Activated CD8-positive, alpha-beta memory T cell treated with anti-CD3 and anti-CD28 coated beads, Interleukin-2, amount 50 U/mL, for 1 hour (primary cell): ENCODE measurements around the gene PHC3.
A peak's percentile ranks its signal among the peaks of the same experiment; 100 is the strongest.
"Not testable (repeated sequence)": the region's sequence is repeated elsewhere in the genome, so short reads cannot be mapped to it uniquely, and the experiment has no call there.

Experiments used
- DNase-seq: peaks from one replicate; pipeline ENCODE4 v3.0.0-alpha.2; 2020; ENCODE audit errors: extremely low read depth

The PHC3 gene

DNA sequence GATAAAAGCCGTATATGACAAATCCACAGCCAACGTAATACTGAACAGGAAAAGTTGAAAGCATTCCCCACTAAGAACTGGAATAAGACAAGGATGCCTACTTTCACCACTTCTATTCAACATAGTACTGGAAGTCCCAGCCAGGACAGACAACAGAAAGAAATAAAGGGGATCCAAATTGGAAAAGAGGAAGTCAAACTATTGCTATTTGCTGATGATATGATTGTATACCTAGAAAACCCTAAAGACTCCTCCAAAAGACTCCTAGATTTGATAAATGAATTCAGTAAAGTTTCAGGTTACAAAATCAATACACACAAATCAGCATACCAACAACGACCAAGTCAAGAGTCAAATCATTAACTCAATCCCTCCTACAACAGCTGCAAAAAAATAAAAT lies 14.2 kb upstream of the PHC3 start:
- not testable (repeated sequence) for DNase-seq

DNA sequence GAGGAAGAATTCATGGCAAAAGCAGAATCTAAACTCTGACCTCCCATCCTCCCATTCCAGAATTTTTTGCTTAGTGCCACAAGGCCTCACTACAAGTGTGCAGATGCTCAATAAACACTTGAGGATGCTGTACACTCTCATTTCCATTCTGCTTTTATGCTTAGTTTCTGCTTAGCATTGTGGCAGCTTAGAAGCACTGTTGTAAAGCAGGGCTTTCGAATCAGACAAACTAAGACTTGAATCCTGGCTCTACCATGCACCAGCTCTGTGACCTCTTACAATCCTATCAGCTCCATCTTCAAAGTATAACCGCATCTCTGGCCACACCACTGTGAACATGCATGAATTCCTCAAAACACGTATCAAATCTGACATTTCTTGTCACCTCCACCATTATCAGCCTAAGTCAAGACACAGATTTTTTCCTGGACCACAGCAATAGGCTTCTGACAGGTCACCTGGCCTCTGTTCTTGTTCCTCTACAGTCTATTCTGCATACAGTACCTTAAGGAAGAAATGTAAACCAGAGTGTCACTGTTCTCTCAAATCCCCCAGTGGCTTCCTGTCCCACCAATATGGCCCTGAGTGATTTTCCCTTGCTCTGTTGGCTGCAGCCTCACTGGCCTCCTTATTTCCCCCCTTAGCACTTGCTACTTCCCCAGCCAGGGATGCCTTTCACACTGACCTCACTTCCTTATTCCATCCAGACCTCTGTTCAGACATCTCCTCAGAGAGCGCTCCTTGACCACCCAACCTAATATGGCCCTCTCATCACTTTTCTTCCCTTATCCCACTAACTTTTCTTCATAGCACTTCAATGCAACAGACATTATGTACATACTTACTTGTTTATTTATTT lies 8.1 kb upstream of the PHC3 start:
- no peak for DNase-seq

DNA sequence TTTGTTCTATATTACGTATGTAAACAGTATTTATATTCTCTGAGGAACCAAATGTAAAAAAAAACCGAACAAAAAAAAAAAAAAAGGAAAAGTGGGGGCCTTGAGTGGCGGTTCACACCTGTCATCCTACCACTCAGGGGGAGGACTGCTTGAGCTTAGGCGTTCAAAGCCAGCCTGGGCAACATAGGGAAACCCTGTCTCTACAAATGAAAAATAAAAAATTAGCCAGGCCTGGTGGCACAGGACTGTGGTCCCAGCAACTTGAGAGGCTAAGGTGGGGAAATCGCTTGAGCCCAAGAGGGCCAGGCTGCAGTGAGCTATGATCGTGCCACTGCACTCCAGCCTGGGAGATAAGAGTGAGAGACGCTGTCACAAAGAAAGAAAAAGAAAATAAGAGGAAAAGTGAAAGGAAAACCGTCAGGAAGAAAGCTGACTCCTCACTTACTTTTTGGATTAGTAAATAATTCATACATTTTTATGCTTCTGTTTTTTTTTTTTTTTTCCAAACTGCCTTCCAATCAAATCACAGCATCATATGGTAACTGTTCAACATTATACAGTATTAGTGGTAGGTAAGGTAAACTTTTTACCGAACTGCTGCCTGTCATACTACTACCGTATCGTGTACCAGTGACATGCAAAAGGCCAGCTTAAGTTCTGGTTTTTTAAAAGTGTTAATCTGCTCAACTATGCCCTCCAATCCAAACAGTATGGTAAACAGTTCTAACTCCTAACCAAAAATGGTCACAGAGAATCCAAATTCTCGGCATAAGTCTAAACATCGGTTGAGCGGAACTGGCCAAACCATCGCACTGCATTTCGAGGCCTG lies 1.2 kb downstream of the PHC3 start:
- DNase-seq = no peak

DNA sequence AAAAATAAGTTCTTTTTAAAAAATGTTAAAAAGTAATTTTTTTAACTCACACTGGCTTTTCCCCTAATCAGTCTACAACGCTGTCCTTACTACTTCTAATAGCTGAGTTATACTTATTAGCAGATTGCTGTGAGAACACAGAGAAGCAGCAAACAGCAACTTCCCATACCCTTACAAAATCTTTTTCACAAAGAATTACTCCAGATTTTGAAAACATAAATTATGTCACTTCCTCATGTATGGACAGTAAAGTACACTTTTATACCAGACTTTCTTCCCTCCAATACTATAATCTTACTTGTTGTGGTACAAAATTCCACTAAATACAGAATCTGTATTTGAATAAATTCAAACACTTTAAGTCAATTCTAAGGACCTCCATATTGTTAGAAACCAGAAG lies 2.1 kb downstream of the PHC3 start:
- DNase-seq = no peak

DNA sequence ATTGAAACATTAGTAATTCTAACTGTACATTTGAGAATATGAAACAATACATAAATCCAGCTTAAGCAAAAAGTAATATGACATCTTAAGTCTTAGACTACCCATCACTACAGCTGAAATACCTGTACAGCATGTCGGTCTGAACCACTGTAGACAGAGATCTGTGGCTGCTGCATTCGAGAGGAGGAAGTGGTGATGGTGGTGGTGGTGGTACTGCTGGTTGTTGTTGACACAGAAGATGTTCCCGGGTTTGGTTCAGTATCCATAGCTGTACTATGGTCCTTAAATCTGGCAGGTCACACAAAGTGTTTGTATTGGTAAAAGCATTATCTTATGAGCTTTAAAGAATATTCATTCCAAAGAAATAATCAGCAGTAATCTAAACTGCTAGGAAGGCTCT lies 2.9 kb downstream of the PHC3 start:
- peak; percentile 32 for DNase-seq

DNA sequence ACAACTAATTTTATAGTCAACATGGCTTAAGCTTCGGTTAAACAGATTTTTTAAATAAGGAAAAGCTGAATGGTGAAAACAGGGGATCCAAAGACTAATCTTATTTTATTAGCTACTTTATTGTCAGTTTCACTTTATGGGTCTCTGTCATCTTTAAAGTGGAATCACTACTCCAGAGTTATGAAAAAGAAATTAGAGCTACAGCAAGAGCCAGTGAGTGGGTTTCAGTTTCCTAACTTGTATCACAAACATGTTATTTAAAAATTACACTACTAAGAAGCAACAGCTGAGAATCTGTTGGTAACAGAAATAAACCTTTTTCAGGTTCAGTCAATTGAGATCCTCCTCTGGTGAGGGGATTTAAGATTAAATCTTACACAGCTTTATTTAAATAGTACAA lies 10.0 kb downstream of the PHC3 start:
- DNase-seq = no peak

DNA sequence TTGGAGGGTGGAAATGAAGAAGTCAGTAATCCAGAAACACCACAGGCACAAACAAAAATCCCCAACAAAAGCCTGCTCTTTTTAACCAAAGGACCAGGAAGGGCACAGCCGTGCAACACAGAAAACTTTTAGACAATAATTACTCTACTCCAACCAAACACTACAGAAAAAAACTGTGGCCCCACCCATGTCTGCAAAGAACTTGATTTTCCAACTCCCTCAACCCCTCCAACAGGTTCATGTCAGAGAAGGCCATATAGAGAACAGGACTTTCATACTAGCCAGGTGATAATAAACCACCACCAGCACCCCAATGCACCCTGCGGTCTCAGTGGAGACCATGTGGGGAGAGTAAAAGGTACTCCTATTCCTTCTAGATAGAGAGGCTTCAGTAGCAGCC lies 16.8 kb downstream of the PHC3 start:
- no peak for DNase-seq

DNA sequence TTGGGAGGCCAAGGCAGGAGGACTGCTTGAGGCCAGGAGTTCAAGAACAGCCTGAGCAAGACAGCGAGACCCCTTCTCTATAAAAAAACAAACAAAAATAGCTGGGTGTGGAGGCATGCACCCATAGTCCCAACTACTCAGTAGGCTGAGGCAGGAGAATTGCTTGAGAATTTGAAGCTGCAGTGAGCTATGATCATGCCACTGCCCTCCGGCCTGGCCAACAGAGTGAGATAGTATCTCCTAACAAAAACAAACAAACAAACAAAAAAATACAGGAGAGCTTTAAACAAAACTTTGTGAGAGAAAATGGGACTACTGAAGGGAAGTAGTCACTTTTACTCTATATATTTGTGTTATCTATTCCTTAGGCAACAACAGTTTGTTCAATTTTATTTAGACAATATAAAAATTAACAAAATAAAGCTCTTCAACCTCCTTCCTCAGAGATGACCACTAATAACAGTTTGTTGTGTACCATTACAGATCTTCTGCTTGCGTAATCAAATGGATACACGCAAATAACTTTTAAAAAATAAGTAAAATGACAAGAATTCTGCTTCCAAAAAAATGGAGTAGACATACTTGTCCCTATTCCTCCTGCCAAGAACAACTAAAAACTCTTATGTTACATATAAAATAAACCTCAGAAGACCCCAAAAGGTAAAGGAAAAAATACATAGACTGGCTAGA lies 17.4 kb downstream of the PHC3 start:
- DNase-seq = no peak

DNA sequence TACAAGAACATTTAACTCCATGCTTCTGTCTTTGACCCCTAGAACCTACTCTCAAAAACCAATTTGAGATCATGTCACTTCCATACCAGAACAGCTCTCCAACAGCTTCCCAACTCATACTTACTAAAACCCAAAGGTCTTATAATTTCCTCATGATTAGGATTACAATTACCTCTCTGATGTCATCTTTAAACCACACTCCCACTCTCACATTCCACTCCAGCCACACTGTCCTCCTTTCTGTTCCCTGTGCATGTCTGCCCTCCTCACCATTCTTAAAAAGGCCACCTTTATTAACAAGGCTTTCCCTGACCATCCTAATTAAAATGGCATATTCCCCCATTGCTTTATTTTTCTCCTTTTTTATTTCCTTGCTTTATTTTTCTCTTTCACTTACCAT lies 18.9 kb downstream of the PHC3 start:
- no peak for DNase-seq

DNA sequence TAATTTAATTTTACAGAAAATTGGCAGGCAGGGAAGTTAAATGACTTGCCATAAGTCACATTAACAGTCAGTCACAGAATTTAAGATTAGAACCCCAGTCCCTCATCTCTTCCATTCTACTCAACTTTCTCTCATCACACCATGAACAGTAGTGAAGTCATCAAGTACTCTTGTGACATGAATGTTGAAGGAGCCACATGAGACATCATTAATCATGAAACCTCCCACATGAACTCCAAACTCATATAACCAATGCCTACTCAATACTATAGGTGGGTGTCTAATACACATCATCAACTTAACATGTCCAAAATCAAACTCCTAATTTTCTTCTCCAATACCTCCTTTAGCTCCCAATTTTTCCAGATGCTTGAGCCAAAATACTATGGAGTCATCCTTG lies 19.5 kb downstream of the PHC3 start:
- no peak for DNase-seq

DNA sequence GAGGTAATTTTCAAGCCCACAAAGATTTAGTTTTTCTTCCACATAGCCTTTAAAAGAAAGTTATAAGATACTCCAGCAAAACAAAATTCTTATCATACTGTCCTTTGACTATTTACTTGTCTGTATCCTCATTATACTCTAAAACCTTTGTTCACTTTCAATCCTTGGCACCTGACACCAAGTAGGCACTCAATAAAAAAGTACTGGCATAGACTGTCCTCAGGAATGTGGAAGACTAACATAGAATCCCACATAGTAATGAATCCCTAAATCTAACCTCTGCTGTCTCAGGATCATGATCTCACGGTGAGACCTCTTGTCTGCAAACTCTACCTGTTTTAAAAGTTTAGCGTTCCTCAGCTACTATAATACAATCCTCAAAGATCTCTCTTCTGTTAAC lies 21.6 kb downstream of the PHC3 start:
- DNase-seq = no peak

DNA sequence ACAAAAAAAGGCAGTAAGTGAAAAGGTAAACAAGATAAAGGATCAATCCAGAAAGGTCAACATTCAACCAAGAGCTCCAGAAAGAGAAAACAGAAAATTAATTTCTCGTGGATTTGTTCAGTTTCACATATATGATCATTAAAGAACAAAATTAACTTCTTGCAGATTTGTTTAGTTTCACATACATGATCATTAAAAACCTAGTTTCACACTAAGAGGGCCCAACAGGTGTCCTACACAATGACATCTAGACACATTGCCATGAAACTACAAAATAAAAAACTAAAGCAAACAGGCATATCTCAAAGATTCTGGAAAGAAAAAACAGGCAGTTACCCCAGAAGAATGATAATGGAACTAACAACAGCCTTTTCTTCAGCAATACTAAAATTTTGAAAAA lies 22.1 kb downstream of the PHC3 start:
- DNase-seq = no peak

DNA sequence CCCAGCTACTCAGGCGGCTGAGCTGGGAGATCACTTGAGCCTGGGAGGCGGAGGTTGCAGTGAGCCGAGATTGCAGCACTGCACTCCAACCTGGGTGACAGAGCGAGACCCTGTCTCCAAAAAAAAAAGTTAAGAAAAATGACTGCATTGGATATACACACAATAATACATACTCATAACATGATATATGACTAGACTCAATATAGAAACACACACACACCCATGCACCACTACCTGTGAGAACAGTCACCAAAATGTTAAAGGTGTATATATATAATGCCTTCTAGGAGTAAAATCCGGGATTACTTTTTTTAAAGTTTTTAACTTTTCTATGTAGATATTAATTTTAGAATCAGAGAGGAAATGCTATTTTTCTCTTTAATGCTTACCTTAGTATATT lies 25.9 kb downstream of the PHC3 start:
- DNase-seq = no peak

DNA sequence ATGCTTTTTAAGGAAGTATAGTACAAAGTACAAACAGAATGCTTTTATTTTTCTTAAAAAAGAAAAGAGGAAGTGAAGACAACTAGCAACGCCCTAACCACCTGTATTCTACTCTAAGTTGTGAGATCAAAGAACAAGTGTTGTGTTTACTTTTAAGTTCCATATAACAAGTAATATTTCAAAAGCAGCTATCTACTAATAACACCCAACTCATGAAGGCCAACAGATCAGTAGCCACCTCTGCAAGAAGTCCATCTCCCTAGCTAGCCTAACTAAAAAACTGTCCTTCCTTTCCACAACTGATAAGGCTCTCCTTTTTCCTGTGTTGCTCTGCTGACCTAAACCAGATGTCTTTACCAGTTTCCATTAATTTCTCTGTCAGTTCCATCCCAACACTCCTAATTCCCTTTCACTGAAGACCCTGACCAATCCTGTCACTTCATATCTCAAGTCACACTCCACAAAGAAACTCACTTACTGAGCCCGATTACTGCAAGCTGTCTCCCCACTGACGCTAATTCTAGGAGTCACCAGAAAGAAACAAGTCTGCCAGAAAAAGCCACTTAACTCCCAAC lies 26.9 kb downstream of the PHC3 start:
- no peak for DNase-seq

DNA sequence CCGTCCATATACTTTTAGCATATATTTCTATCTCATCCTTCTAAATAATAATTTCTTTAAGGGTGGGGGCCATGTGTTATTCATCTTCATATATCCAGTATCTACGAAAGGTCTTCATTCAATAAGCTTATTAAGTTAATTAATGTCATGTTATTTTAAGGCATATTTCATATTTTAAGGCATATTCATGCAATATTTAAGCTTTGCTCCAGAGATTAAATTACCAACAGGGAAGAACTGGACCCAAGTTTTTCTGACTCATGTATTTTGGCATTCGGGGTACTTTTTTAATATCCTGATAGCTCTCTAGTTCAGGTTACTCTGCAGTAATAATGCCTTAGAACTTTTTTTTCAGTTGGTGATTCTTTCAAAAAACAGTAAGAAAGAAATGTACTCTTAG lies 27.4 kb downstream of the PHC3 start:
- no peak for DNase-seq

DNA sequence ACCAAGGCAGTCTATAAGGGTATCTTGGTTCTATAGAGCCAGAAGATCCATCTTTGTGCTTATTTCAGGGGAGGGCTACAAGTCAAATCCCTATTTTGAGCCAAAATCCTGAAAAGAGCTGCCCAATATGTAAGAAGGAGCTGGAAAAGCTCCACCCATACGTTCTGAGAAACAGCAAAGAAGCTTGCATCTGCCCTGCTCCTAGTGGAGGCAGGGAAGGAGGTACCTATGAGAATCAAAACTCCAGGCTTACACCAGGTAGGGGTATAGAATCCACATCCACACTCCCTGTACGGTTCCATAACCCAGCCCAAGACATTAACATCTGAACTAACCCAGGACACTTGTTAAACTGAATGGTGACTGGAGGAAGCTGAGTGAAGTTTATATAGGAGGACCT lies 30.0 kb downstream of the PHC3 start:
- DNase-seq = no peak

DNA sequence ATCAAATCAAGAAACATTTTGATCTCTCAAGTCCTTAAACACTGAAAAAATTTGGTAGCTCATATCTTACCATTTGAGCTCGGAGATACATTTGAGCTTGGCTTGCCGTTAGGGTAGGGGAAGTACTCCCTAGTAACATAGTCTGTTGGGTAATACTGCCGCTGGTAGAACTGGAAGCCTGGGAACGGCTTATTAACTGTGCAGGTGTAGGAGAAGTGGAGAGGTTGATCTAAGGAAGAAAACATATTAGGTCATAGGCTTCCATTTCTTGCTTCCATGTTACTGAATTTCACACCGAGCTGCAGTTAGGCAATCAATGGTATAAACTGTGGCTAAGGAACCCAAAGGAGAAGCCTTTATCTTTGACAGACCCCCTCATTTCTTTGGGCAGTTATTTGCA lies 32.5 kb downstream of the PHC3 start:
- no peak for DNase-seq

DNA sequence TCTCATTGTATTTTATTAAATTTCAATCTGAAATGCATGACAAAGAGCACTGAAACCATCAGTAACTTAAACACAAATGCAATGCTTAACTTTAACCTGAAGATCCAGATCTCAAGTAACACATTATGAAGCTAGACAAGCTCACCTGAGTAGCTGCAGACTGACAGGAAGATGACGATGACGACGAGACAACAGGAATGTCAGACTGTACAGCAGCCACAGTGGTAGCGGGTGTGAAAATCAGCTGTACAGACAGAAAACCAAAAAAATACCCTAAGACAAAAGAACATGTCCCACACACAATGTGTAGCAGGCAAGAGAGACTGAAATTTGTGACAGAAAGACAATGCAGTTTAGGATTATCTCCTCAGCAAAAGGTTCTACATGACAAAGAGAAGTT lies 36.3 kb downstream of the PHC3 start:
- no peak for DNase-seq

DNA sequence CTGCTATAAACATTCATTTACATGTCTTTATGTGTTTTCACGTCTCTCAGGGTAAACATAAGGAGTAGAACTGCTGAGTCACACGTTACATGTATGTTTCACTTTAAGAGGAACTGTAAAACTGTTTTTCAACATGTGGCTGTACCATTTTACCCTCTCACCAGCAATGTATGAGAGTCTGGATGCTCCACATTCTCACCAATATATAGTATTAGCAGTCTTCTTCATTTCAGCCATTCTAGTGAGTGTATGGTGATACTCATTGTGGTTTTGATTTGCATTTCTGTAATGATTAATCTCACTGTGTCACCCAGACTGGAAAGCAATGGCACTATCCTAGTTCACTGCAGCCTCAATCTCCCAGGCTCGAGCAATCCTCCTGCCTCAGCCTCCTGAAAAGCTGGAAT lies 37.1 kb downstream of the PHC3 start:
- no peak for DNase-seq

DNA sequence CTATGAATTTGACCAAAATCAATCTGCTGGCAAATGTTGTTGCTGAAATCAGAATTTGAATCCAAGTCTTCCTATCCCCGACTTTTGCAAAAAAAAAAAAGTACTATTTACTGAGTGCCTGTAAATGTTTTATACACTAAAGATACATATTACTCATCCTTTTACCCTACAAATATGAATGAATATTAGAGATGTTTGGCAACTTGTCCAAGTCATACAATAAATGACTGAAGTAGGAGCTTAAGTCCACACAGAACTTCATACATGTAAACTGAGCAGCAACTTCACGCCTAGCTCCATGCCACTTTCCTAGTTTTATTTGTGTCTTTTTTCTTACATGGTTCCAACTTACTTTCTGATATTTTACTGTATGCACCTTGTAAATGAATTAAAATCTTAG lies 39.2 kb downstream of the PHC3 start:
- DNase-seq = no peak

DNA sequence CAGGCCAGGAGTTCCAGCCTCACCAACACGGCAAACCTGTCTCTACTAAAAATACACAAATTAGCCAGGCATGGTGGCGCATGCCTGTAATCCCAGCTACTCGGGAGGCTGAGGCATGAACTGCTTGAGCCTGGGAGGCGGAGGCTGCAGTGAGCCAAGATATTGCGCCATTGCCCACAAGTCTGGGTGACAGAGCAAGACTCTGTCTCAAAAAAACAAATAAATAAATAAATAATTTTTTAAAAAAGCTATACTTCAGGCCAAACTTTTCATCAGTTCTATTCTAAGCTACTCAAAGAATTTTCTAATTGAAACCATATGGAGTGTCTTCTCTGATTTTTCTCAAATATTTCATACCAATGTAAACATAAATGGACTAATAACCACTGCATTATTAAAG lies 43.5 kb downstream of the PHC3 start:
- DNase-seq = no peak

DNA sequence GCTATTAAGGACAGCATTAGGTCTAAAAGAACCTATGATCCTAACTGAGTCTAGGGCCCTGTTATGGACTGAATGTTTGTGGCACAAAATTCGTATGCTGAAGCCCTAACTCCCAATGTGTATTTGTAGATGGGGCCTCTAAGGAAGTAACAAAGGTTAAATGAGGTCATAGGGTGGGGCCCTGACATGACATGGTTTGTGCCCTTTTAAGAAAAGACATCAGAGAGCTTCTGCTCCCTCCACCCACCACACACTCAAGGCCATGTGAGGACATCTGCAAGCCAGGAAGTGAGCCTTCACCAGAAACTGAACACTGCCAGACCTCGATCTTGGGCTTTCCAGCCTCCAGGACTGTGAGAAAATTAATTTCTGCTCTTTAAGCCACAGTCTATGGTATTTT lies 49.2 kb downstream of the PHC3 start:
- no peak for DNase-seq
